GM18502 (cell line): ENCODE results near the gene C16orf89.
"Not testable (repeated sequence)": the region's sequence is repeated elsewhere in the genome, so short reads cannot be mapped to it uniquely, and the experiment has no call there.

Experiments used
- ATAC-seq: cut with Tn5 transposase; IDR thresholded peaks from one replicate; pipeline ENCODE4 v1.9.1; 2021; ENCODE audit warnings: mild to moderate bottlenecking; ENCODE audit not compliant: unreplicated experiment, poor library complexity

Gene C16orf89

GRCh38 chr16:5085716-5086115, 20.0 kb upstream of the C16orf89 start:
- ATAC-seq: not testable (repeated sequence)

DNA sequence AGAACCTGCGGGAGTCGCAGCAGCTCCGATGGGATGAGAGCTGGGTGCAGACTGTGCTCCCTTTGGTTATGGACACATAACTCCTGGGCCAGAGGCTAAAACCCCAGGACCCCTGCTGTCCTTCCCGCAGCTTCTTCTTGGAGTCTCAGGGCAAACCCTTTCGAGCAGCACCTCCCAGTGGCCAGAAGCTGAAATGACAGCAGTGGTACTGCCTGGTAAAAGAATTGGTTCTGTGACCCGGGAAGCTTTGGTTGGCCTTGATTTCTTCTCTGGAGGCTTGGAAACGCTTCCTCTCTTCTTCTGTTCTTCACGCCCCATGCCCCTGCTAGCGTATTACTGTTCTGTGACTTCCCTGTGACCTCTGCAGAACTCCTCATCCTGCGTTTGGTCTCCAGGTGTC, 19.0 kb upstream of the C16orf89 start:
- not testable (repeated sequence) for ATAC-seq

GRCh38 chr16:5084099-5084731, 18.5 kb upstream of the C16orf89 start:
- ATAC-seq: not testable (repeated sequence)

DNA sequence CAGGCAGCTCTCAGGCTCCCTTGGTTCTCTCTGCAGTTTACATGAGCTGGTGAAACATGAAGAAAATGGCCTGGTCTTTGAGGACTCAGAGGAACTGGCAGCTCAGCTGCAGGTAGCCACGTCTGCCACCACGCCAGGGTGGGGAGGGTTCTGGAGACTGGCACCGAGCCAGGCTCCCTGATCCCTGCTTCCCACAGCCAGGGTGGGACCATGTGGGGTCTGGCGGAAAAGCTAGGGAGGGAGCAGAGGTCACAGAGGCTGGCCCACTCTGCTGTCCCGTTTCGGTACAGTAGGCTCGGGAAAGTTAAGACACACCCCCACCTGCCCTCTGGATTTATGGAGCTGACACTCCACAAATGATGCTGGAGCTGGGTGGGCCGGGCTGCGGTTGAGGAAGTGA, 17.9 kb upstream of the C16orf89 start:
- not testable (repeated sequence) for ATAC-seq

DNA sequence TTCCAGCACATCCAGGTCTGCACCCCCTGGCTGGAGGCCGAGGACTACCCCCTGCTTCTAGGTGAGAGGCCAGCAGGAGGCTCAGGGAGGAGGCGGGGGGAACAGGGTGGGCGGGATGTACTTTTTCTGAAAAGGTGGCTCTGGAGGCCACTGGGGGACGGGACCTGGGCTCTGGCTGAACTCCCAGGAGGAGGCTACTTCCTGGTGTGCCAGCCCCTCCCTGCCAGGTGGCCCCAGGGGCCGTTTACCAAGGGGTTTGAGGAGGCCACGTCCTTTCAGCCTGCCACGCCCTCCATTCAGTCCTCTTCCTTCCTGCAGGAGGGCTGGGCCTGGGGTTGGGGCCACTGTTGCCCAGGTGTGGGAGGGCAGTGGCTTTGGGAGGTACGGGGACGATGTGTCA, 15.2 kb upstream of the C16orf89 start:
- not testable (repeated sequence) for ATAC-seq

GRCh38 chr16:5080461-5080860, 14.7 kb upstream of the C16orf89 start:
- not testable (repeated sequence) for ATAC-seq

GRCh38 chr16:5078626-5079025, 12.9 kb upstream of the C16orf89 start:
- no peak for ATAC-seq

DNA sequence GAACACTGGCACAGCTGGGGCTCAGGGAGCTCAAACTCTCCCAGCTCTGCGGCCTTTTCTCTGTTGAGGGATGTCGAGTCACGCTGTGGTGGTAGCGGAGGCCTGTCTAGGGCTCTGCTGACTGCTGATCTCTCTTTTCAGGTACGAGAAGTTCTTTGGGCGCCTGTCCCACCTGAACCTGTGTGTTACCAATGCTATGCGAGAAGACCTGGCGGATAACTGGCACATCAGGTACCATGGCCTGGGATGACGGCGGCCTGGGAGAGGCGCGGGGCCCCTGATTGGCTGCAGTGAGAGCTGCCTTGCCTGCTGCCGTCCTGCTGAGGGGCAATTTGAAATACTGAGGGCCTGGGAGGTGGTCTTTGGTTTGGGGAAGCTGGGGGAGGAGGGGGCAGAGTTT, 11.5 kb upstream of the C16orf89 start:
- no peak for ATAC-seq

DNA sequence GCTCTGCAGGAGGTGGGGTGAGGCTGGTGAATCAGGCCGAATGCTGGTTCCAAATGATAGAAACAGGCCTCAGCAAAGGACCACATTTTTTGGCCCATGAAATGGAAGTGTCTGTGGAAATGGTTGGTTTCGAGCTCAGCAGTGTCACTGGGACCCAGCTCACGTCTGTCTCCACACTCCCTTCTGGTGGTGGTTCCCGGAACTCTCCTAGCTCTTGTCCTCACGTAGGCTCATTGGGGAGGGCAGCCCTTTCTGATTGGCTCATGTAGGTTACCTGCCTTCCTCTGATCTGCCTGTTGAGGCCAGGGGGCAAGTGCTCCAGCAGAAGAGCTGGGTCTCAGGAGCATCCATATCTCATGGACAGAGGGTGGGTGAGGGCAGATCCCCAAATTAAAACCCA, 9.9 kb upstream of the C16orf89 start:
- ATAC-seq: no peak

DNA sequence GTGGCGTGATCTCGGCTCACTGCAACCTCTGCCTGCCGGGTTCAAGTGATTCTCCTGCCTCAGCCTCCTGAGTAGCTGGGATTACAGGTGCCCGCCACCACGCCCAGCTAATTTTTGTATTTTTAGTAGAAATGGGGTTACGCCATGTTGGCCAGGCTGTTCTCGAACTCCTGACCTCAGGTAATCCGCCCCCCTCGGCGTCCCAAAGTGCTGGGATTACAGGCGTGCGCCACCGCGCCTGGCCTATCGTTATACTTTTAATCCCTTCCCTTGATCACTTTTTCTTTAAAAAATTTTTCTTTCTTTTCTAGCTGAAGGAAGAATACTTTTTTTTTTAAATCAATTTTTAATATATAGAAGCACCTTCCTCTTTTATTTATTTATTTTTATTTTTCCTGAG, 8.0 kb upstream of the C16orf89 start:
- not testable (repeated sequence) for ATAC-seq

- no peak for ATAC-seq
Observed at GRCh38 chr16:5073279-5073629, 7.5 kb upstream of the C16orf89 start.

- ATAC-seq: no peak
Observed at GRCh38 chr16:5072334-5073278, 6.8 kb upstream of the C16orf89 start.

DNA sequence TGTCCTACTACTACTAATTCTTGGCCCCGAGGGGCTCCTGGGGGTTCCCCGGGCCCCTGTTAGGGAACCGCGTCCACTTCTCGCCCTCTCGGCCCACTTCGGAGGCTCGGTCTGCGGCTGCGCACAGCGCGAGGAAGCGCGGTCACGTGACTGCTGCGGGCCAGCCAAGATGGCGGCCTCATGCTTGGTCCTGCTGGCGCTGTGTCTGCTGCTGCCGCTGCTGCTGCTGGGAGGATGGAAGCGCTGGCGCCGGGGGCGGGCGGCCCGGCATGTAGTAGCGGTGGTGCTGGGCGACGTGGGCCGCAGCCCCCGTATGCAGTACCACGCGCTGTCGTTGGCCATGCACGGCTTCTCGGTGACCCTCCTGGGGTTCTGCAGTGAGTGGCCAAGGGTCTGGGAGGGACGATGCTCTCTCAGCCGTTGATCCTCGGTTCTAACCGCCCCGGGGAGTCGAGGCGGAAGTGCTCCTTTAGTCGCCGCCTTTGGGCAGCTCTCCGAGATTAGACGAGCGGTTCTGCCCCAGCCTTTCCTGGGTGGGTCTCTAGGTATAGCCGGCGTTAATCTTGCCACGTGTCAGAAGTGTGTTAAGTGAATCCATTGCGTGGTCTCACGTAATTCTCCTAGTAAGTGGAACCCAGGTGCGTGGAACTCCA, 6.1 kb upstream of the C16orf89 start, which contains the start of gene ALG1:
ALG1 (plus strand) TSS at position 163 of the 653 bp plus-strand sequence; CDS start at position 170, 7 bp downstream.
- ATAC-seq: peak; percentile 85

DNA sequence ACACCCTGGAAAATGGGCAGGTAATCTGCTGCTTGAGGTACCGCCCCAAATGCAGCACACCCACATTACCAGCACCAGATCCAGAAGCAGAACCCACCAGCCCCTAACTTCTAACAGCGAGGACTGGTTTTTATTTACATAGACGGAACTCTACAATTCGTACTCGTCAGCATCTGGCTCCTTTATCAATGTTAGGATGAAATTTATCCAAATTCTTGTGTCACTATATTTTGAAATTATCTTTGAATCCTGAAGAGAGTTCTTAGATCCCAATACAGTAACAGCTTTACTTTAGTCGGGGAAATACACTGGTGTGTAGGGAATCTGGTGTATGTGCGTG, 5.6 kb upstream of the C16orf89 start:
- no peak for ATAC-seq

- no peak for ATAC-seq
Observed at GRCh38 chr16:5070431-5071186, 4.9 kb upstream of the C16orf89 start.

- no peak for ATAC-seq
Observed at GRCh38 chr16:5069854-5070253, 4.1 kb upstream of the C16orf89 start.

GRCh38 chr16:5069048-5069447, 3.3 kb upstream of the C16orf89 start:
- no peak for ATAC-seq

DNA sequence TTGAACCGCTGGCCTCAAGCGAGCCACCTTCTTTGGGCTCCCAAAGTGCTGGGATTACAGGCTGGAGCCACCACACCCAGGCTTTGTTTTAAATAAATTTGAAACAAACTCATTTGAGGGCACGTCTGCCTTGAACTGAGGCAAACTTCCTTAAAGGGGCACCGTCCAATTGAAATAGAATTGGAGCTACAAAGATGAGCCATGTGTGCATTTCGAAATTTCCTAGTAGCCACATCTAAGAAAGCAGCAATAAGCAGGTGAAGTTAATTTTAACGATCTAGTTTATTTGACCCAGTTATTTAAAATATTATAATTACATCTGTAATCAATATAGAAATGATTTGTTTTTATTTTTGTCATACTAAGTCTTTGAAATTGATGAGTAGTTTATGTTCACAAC, 755 bp upstream of the C16orf89 start:
- no peak for ATAC-seq

- no peak for ATAC-seq
Observed at GRCh38 chr16:5065326-5065725, 430 bp downstream of the C16orf89 start.

GRCh38 chr16:5064915-5065314, 841 bp downstream of the C16orf89 start:
- no peak for ATAC-seq
